SK-N-SH (cell line): ENCODE data around the gene ENTPD1. TPM values are rescaled to one million over a fixed set of nuclear protein-coding genes. Genes with fewer than 3 reads are reported as not detected.

Source experiments
- CTCF ChIA-PET: fragments of 300-600, 350-600 bp; formaldehyde crosslinking; extraction: SDS; loops from one replicate; lab custom pipeline; 2021; lab: Yijun Ruan, JAX
- POLR2A ChIA-PET: fragments of 350-600 bp; sonication (Branson Sonifier 250); formaldehyde crosslinking; extraction: SDS; loops from one replicate; lab custom pipeline; 2020; ENCODE audit warnings: antibody characterized with exemption, inconsistent platforms; lab: Yijun Ruan, JAX
- DNase-seq: peaks from one replicate; pipeline ENCODE4 v3.0.0; 2012
- H2AFZ ChIP-seq: fragments of 200-600 bp; sonication (generic); 2 replicates; pipeline ENCODE4 v1.8.1; 2016; ENCODE audit warnings: antibody characterized with exemption, mild to moderate bottlenecking, low read depth
- H3F3A ChIP-seq: fragments of 200-600 bp; sonication (generic); replicated peaks from 2 replicates; pipeline ENCODE3; 2016; ENCODE audit warnings: antibody characterized with exemption, mild to moderate bottlenecking; ENCODE audit not compliant: insufficient read depth
- H3K27ac ChIP-seq, 2 experiments: fragments of 200-500 bp in 1 of 2; fragments of 200-600 bp in 1 of 2; sonication (Bioruptor generic) in 1 of 2; sonication (generic), shearing (Covaris generic) in 1 of 2; 2 replicates each; pipeline versions ENCODE4 v1.5.1 to v1.6.1; 2014 to 2016; ENCODE audit warnings: low read depth in 2 of 2, inconsistent platforms in 1 of 2, low read length in 1 of 2, mild to moderate bottlenecking in 1 of 2, mixed read lengths in 1 of 2
- H3K27me3 ChIP-seq: fragments of 200-600 bp; sonication (generic), shearing (Covaris generic); 2 replicates; pipeline ENCODE4 v1.6.1; 2016; ENCODE audit warnings: mixed run types; ENCODE audit not compliant: insufficient read depth
- H3K36me3 ChIP-seq, 2 experiments: fragments of 200-500 bp in 1 of 2; fragments of 200-600 bp in 1 of 2; sonication (Bioruptor generic) in 1 of 2; sonication (generic) in 1 of 2; replicated peaks in 1 of 2; 2 replicates each; pipeline versions ENCODE3 to v1.5.1; 2014 to 2016; ENCODE audit warnings: low read length in 1 of 2, mild to moderate bottlenecking in 1 of 2; ENCODE audit not compliant: insufficient read depth in 2 of 2, control insufficient read depth in 1 of 2
- H3K4me1 ChIP-seq, 2 experiments: fragments of 200-500 bp in 1 of 2; fragments of 200-600 bp in 1 of 2; sonication (Bioruptor generic) in 1 of 2; sonication (generic), shearing (Covaris generic) in 1 of 2; 2 replicates each; pipeline versions ENCODE4 v1.5.1 to v1.6.1; 2014 to 2016; ENCODE audit warnings: low read depth in 1 of 2, low read length in 1 of 2, mixed run types in 1 of 2; ENCODE audit not compliant: insufficient read depth in 2 of 2, control insufficient read depth in 1 of 2
- H3K4me2 ChIP-seq: fragments of 200-600 bp; sonication (generic), shearing (Covaris generic); 2 replicates; pipeline ENCODE4 v1.6.1; 2017; ENCODE audit warnings: mixed run types
- H3K4me3 ChIP-seq, 2 experiments: fragments of 200-500 bp in 1 of 2; fragments of 200-600 bp in 1 of 2; sonication (Bioruptor generic) in 1 of 2; sonication (generic), shearing (Covaris generic) in 1 of 2; 2 replicates each; pipeline versions ENCODE4 v1.5.1 to v1.8.1; 2014 to 2016; ENCODE audit warnings: low read depth in 2 of 2, inconsistent platforms in 1 of 2, low read length in 1 of 2, mild to moderate bottlenecking in 1 of 2, mixed read lengths in 1 of 2, moderate library complexity in 1 of 2
- H3K79me2 ChIP-seq: fragments of 200-600 bp; sonication (generic); 2 replicates; pipeline ENCODE4 v1.8.1; 2017; ENCODE audit warnings: mild to moderate bottlenecking; ENCODE audit not compliant: insufficient read depth
- H3K9ac ChIP-seq: fragments of 200-600 bp; sonication (generic); 2 replicates; pipeline ENCODE4 v1.6.1; 2017; ENCODE audit warnings: mixed run types
- H3K9me2 ChIP-seq: fragments of 200-600 bp; sonication (generic); 2 replicates; pipeline ENCODE4 v1.6.1; 2017; ENCODE audit warnings: mixed run types
- H3K9me3 ChIP-seq: fragments of 200-600 bp; sonication (generic); 2 replicates; pipeline ENCODE4 v1.6.1; 2017; ENCODE audit warnings: mixed run types, mild to moderate bottlenecking, moderate library complexity
- H4K20me1 ChIP-seq: fragments of 200-600 bp; sonication (generic); 2 replicates; pipeline ENCODE4 v1.6.1; 2017; ENCODE audit warnings: mild to moderate bottlenecking, mixed run types; ENCODE audit not compliant: insufficient read depth
- FOXJ3 ChIP-seq: sonication (generic); formaldehyde crosslinking; IDR thresholded peaks from 2 replicates; pipeline ENCODE4 v1.5.1; 2020; ENCODE audit warnings: mild to moderate bottlenecking, missing genetic modification reagents
- FOXM1 ChIP-seq: IDR thresholded peaks from 2 replicates; pipeline ENCODE4 v1.4.0; 2012; ENCODE audit warnings: low read depth, mild to moderate bottlenecking
- GATA2 ChIP-seq: sonication (generic); formaldehyde crosslinking; IDR thresholded peaks from 2 replicates; pipeline ENCODE4 v1.5.0; 2020; ENCODE audit warnings: mild to moderate bottlenecking, missing genetic modification reagents
- IRF3 ChIP-seq: fragments of 150-350 bp; IDR thresholded peaks from 2 replicates; pipeline ENCODE4 v1.6.1; 2016; ENCODE audit warnings: mild to moderate bottlenecking, low read depth, low read length
- MEF2A ChIP-seq: IDR thresholded peaks from 2 replicates; pipeline ENCODE4 v1.4.0; 2012; ENCODE audit warnings: low read depth, borderline replicate concordance
- MXI1 ChIP-seq: IDR thresholded peaks from 2 replicates; pipeline ENCODE4 v1.6.1; 2012; ENCODE audit warnings: mild to moderate bottlenecking, low read depth, low read length, improper control_type of control experiment
- NFIC ChIP-seq: IDR thresholded peaks from 2 replicates; pipeline ENCODE4 v1.4.0; 2012; ENCODE audit warnings: borderline replicate concordance
- RAD21 ChIP-seq: IDR thresholded peaks from 2 replicates; pipeline ENCODE4 v1.6.1; 2012; ENCODE audit warnings: mild to moderate bottlenecking, low read length
- RCOR1 ChIP-seq: fragments of 150-350 bp; IDR thresholded peaks from 2 replicates; pipeline ENCODE4 v1.6.1; 2017; ENCODE audit warnings: antibody characterized with exemption, low read length
- REST ChIP-seq: IDR thresholded peaks from 2 replicates; pipeline ENCODE4 v1.6.1; 2012; ENCODE audit warnings: mild to moderate bottlenecking, low read depth, low read length, moderate library complexity
- RFX5 ChIP-seq: IDR thresholded peaks from 2 replicates; pipeline ENCODE4 v1.6.1; 2012; ENCODE audit warnings: mild to moderate bottlenecking, improper control_type of control experiment, low read length
- RXRA ChIP-seq: IDR thresholded peaks from 2 replicates; pipeline ENCODE4 v1.4.0; 2012; ENCODE audit warnings: low read depth, mild to moderate bottlenecking, borderline replicate concordance
- SIN3A ChIP-seq: IDR thresholded peaks from 2 replicates; pipeline ENCODE4 v1.6.1; 2012; ENCODE audit warnings: low read depth, mild to moderate bottlenecking, low read length, moderate library complexity, borderline replicate concordance
- TEAD4 ChIP-seq: IDR thresholded peaks from 2 replicates; pipeline ENCODE4 v1.4.0; 2012; ENCODE audit warnings: mild to moderate bottlenecking, borderline replicate concordance; ENCODE audit not compliant: insufficient read depth
- USF2 ChIP-seq: fragments of 150-350 bp; IDR thresholded peaks from 2 replicates; pipeline ENCODE4 v1.6.1; 2017; ENCODE audit warnings: antibody characterized with exemption, low read length, low read depth, borderline replicate concordance
- YY1 ChIP-seq: IDR thresholded peaks from 2 replicates; pipeline ENCODE4 v1.4.0; 2012; ENCODE audit warnings: low read depth, mild to moderate bottlenecking
- WGBS: methylation state at CpG from one replicate; pipeline ENCODE4 v1.1.6; 2017; ENCODE audit warnings: low lambda C conversion rate; 5-methylcytosine and 5-hydroxymethylcytosine counted together
- polyA plus RNA-seq, 3 experiments: library from polyadenylated mRNA; depleted of rRNA; stranded (reverse); fragments of >200 nt; gene quantifications; 2 replicates each; pipeline ENCODE4 v1.2.3, GENCODE V29; 2012

The ENTPD1 gene
- polyA plus RNA-seq, 1 of the 3 experiments (the other 2 are of a cell fraction) = 0.02 TPM

GRCh38 chr10:95840121-95840520 lies 84.2 kb downstream of the ENTPD1 start:
- Histone ChIP-seq H3K4me2 (no peak overlapping the region), H3K9ac (no peak overlapping the region), H3K4me1 (peaks cover 0 to 4% of the 10 kb centered on the region in 2 experiments; a peak in 1 of 4 replicates), H3K4me3 (no peak overlapping the region), H3K36me3 (no peaks in the 10 kb centered on the region), H3K27ac (no peak overlapping the region), H3K79me2 (no peaks in the 10 kb centered on the region), H2AFZ (no peak overlapping the region), H3F3A (no peaks in the 10 kb centered on the region), H4K20me1 (no peaks in the 10 kb centered on the region), H3K9me2 (no peaks in the 10 kb centered on the region), H3K9me3 (no peaks in the 10 kb centered on the region), H3K27me3 (no peaks in the 10 kb centered on the region)
- CTCF ChIA-PET = interaction anchor here (0.8 to 2.1 kb wide), 4 partner anchors 9 to 466 kb away, joined by 3 to 17 read pairs (median 3); partner anchors contain the start of gene TCTN3
- DNase-seq = no peak
- WGBS = 43% methylated on average over 2 of the region's 2 CpGs
- TF ChIP-seq RFX5 (no peak), FOXM1 (no peak), TEAD4 (no peak), MEF2A (no peak), RAD21 (no peak), REST (no peak), SIN3A (no peak), MXI1 (no peak), RCOR1 (no peak), USF2 (no peak), GATA2 (no peak), NFIC (no peak)
- POLR2A ChIA-PET = no interaction called here

GRCh38 chr10:95840681-95841080 lies 84.7 kb downstream of the ENTPD1 start:
- 5% methylated on average over 1 of the region's 1 CpG for WGBS
- no peaks in the 10 kb centered on the region for H3K27me3 ChIP-seq
- no peak for DNase-seq
- H3K36me3 ChIP-seq = no peaks in the 10 kb centered on the region
- H3K4me1 ChIP-seq = peaks cover 0 to 4% of the 10 kb centered on the region in 2 experiments; a peak in 1 of 4 replicates
- no peak overlapping the region for H3K4me2 ChIP-seq
- H3F3A ChIP-seq = no peaks in the 10 kb centered on the region
- no peak overlapping the region for H3K4me3 ChIP-seq
- CTCF ChIA-PET = interaction anchor here (1.4 to 4.0 kb wide), 6 partner anchors 11 to 466 kb away, joined by 4 to 50 read pairs (median 8); partner anchors contain the start of gene TCTN3
- H3K27ac ChIP-seq = no peak overlapping the region
- TF ChIP-seq FOXM1 (no peak), GATA2 (no peak), REST (no peak), TEAD4 (no peak), IRF3 (no peak), YY1 (no peak), FOXJ3 (CRISPR knock-in tag) (no peak), RXRA (no peak)
- H3K9me3 ChIP-seq = no peaks in the 10 kb centered on the region
- no peak overlapping the region for H2AFZ ChIP-seq
- POLR2A ChIA-PET = no interaction called here
- H4K20me1 ChIP-seq = no peaks in the 10 kb centered on the region
- no peak overlapping the region for H3K9ac ChIP-seq
- H3K9me2 ChIP-seq = no peaks in the 10 kb centered on the region
- H3K79me2 ChIP-seq = no peaks in the 10 kb centered on the region
